ENCODE measurements around the gene TMEM212.
"Not testable (repeated sequence)": the region's sequence is repeated elsewhere in the genome, so short reads cannot be mapped to it uniquely, and the experiment has no call there.

Gene TMEM212

GRCh38 chr3:171851660-171852058 lies 8.5 kb downstream of the TMEM212 start:
- in situ Hi-C loops (cut with HindIII; ENCODE audit: low sequenced_read_pairs), result no loop called here

GRCh38 chr3:171854649-171855305 lies 11.6 kb downstream of the TMEM212 start:
- in situ Hi-C loops (cut with HindIII; ENCODE audit: low sequenced_read_pairs), result no loop called here

- in situ Hi-C loops (cut with HindIII; ENCODE audit: low sequenced_read_pairs), result not testable (repeated sequence)
Measured at GRCh38 chr3:171858770-171859169, 15.6 kb downstream of the TMEM212 start.

- in situ Hi-C loops (cut with HindIII; ENCODE audit: low sequenced_read_pairs), result loop anchor here (5.0 kb wide), 1 partner anchor 49 kb away; the partner anchor contains the start of gene PLD1
Measured at GRCh38 chr3:171860830-171861535, 17.8 kb downstream of the TMEM212 start.

GRCh38 chr3:171862392-171862791 lies 19.2 kb downstream of the TMEM212 start:
- in situ Hi-C loops (cut with HindIII; ENCODE audit: low sequenced_read_pairs), result loop anchor here (5.0 kb wide), 1 partner anchor 50 kb away; the partner anchor contains the start of gene PLD1

GRCh38 chr3:171862993-171863521 lies 19.9 kb downstream of the TMEM212 start:
- in situ Hi-C loops (cut with HindIII; ENCODE audit: low sequenced_read_pairs), result loop anchor here (5.0 kb wide), 1 partner anchor 51 kb away; the partner anchor contains the start of gene PLD1

- in situ Hi-C loops (cut with HindIII; ENCODE audit: low sequenced_read_pairs), result loop anchor here (5.0 kb wide), 1 partner anchor 52 kb away; the partner anchor contains the start of gene PLD1
Measured at GRCh38 chr3:171863920-171864319, 20.8 kb downstream of the TMEM212 start.

GRCh38 chr3:171865191-171865865 lies 22.2 kb downstream of the TMEM212 start:
- in situ Hi-C loops (cut with HindIII; ENCODE audit: low sequenced_read_pairs), result no loop called here

- in situ Hi-C loops (cut with HindIII; ENCODE audit: low sequenced_read_pairs), result no loop called here
Measured at GRCh38 chr3:171867981-171868380, 24.8 kb downstream of the TMEM212 start.

GRCh38 chr3:171871392-171872274 lies 28.5 kb downstream of the TMEM212 start:
- in situ Hi-C loops (cut with HindIII; ENCODE audit: low sequenced_read_pairs), result no loop called here

GRCh38 chr3:171873580-171873979 lies 30.4 kb downstream of the TMEM212 start:
- in situ Hi-C loops (cut with HindIII; ENCODE audit: low sequenced_read_pairs), result no loop called here

- in situ Hi-C loops (cut with HindIII; ENCODE audit: low sequenced_read_pairs), result no loop called here
Measured at GRCh38 chr3:171874251-171874681, 31.1 kb downstream of the TMEM212 start.

GRCh38 chr3:171874879-171875278 lies 31.7 kb downstream of the TMEM212 start:
- in situ Hi-C loops (cut with HindIII; ENCODE audit: low sequenced_read_pairs), result no loop called here

GRCh38 chr3:171875923-171876412 lies 32.8 kb downstream of the TMEM212 start:
- in situ Hi-C loops (cut with HindIII; ENCODE audit: low sequenced_read_pairs), result no loop called here

GRCh38 chr3:171876680-171877147 lies 33.6 kb downstream of the TMEM212 start:
- in situ Hi-C loops (cut with HindIII; ENCODE audit: low sequenced_read_pairs), result no loop called here

- in situ Hi-C loops (cut with HindIII; ENCODE audit: low sequenced_read_pairs), result no loop called here
Measured at GRCh38 chr3:171878461-171879225, 35.5 kb downstream of the TMEM212 start.

GRCh38 chr3:171879472-171879871 lies 36.3 kb downstream of the TMEM212 start:
- in situ Hi-C loops (cut with HindIII; ENCODE audit: low sequenced_read_pairs), result no loop called here

- in situ Hi-C loops (cut with HindIII; ENCODE audit: low sequenced_read_pairs), result loop anchor here (5.0 kb wide), 1 partner anchor 82 kb away; no protein-coding TSS in a partner anchor
Measured at GRCh38 chr3:171880101-171880870, 37.1 kb downstream of the TMEM212 start.

Data from endothelial cell of hepatic sinusoid (primary cell).